ENCODE results near the gene CRLF3. TPM values are rescaled to one million over a fixed set of nuclear protein-coding genes. Genes with fewer than 3 reads are reported as not detected.

The CRLF3 gene
- total RNA-seq (2022; extraction: Qiagen RNA extraction) = 12.1 to 19.2 TPM (median 15.1 TPM) in 5 replicates

GRCh38 chr17:30824356-30825145 is at the start of gene CRLF3:
Gene CRLF3, minus strand, starts transcription at chr17:30824692. Its CDS starts 41 bp downstream, at chr17:30824651.

GRCh38 chr17:30831663-30832437 is 7.4 kb upstream of the CRLF3 start, which contains the start of gene ATAD5:
Gene ATAD5, plus strand, starts transcription at chr17:30831966. Its CDS starts 382 bp downstream, at chr17:30832348.

Other genes with a start within 250 kb of the CRLF3 start
- 3.1 to 5.1 TPM (median 3.9 TPM) in 5 replicates for gene ATAD5, start 7.3 kb upstream of the CRLF3 start, total RNA-seq (2022; extraction: Qiagen RNA extraction)
- 16.6 to 29.4 TPM (median 18.4 TPM) in 5 replicates for gene TEFM, start 81.5 kb upstream of the CRLF3 start, total RNA-seq (2022; extraction: Qiagen RNA extraction)
- gene ADAP2, start 97.3 kb upstream of the CRLF3 start, total RNA-seq (2022; extraction: Qiagen RNA extraction) = 2.2 to 5.9 TPM (median 2.6 TPM) in 5 replicates
- gene RNF135, start 146.3 kb upstream of the CRLF3 start, total RNA-seq (2022; extraction: Qiagen RNA extraction) = 21.7 to 25.7 TPM (median 24.9 TPM) in 5 replicates